T-cell (primary cell): ENCODE results near the gene OR10G8. TPM values are rescaled to one million over a fixed set of nuclear protein-coding genes. Genes with fewer than 3 reads are reported as not detected.

Source experiments
- total RNA-seq, 35 experiments: library from RNA in 6 of 35; stranded (reverse) in 6 of 35; fragments of 120-200 nt in 1 of 35; gene quantifications; one replicate each; pipeline versions ENCODE4 v1.2.1 to v1.2.4 and lab custom pipeline; 2013 to 2026

The OR10G8 gene
- total RNA-seq, 5 donors from 2014 or later (not counting 1 experiment from before 2014, with no cell fraction given), result not detected

Other genes starting within 250 kb of the OR10G8 start
- gene OR6M1, start 220.4 kb upstream of the OR10G8 start, total RNA-seq, result not detected
- not detected for gene TMEM225, start 141.1 kb upstream of the OR10G8 start, total RNA-seq
- gene OR8D4, start 124.6 kb upstream of the OR10G8 start, total RNA-seq, result not detected
- not detected for gene OR4D5, start 87.2 kb upstream of the OR10G8 start, total RNA-seq
- gene OR6T1, start 83.0 kb upstream of the OR10G8 start, total RNA-seq, result not detected
- not detected for gene OR10S1, start 49.0 kb upstream of the OR10G8 start, total RNA-seq
- not detected for gene OR10G6, start 31.6 kb upstream of the OR10G8 start, total RNA-seq
- gene OR10G4, start 13.8 kb upstream of the OR10G8 start, total RNA-seq, result not detected
- not detected for gene OR10G9, start 3.8 kb upstream of the OR10G8 start, total RNA-seq
- gene OR10G7, start 14.5 kb downstream of the OR10G8 start, total RNA-seq, result not detected
- 10 to 100 TPM in 1 of 5 donors, 1 to 10 TPM in 4; 5.6 to 10.0 (median 7.6) TPM for gene VWA5A, start 88.7 kb downstream of the OR10G8 start, total RNA-seq
- not detected for gene OR10D3, start 156.5 kb downstream of the OR10G8 start, total RNA-seq
- not detected for gene OR8G1, start 214.3 kb downstream of the OR10G8 start, total RNA-seq
- gene OR8G5, start 229.6 kb downstream of the OR10G8 start, total RNA-seq, result not detected